GM12892 (cell line): ENCODE measurements around the gene MAMLD1.
A peak's percentile ranks its signal among the peaks of the same experiment; 100 is the strongest.

ENCODE experiments used
- DNase-seq: peaks from one replicate; pipeline ENCODE4 v3.0.0; 2011; ENCODE audit not compliant: insufficient read length
- FAIRE-seq: peaks from 2 replicates; lab custom pipeline; 2011; peaks lifted over from hg19 to GRCh38; lab: Jason Lieb, UNC
- POLR2A ChIP-seq: IDR thresholded peaks from 2 replicates; pipeline ENCODE4 v1.6.1; 2011; ENCODE audit warnings: low read depth, low read length, control low read depth
- POLR2AphosphoS5 ChIP-seq: IDR thresholded peaks from 2 replicates; pipeline ENCODE4 v1.6.1; 2011; ENCODE audit warnings: low read depth, low read length, control low read depth
- TAF1 ChIP-seq: IDR thresholded peaks from 2 replicates; pipeline ENCODE4 v1.6.1; 2011; ENCODE audit warnings: low read depth, mild to moderate bottlenecking, control low read depth, low read length, borderline replicate concordance

MAMLD1 gene

GRCh38 chrX:150495496-150495895 is 132.4 kb downstream of the MAMLD1 start:
- TF ChIP-seq POLR2A, result no peak
- TF ChIP-seq POLR2AphosphoS5, result no peak
- no peak for TF ChIP-seq TAF1
- no peak for FAIRE-seq
- DNase-seq, result no peak

- FAIRE-seq (no peak), DNase-seq (no peak)
- TF ChIP-seq POLR2AphosphoS5 (no peak), TAF1 (no peak), POLR2A (no peak)
Measured at GRCh38 chrX:150499240-150499639, 136.1 kb downstream of the MAMLD1 start.

- DNase-seq, result no peak
- TF ChIP-seq POLR2AphosphoS5, result no peak
- no peak for TF ChIP-seq TAF1
- no peak for TF ChIP-seq POLR2A
- no peak for FAIRE-seq
Measured at GRCh38 chrX:150502091-150502490, 139.0 kb downstream of the MAMLD1 start.

- no peak for TF ChIP-seq POLR2AphosphoS5
- no peak for TF ChIP-seq POLR2A
- TF ChIP-seq TAF1, result no peak
- FAIRE-seq (no peak), DNase-seq (no peak)
Measured at GRCh38 chrX:150502979-150503897, 140.1 kb downstream of the MAMLD1 start.

- TF ChIP-seq POLR2A (no peak), POLR2AphosphoS5 (no peak), TAF1 (no peak)
- FAIRE-seq (no peak), DNase-seq (no peak)
Measured at GRCh38 chrX:150503898-150504219, 140.7 kb downstream of the MAMLD1 start.

GRCh38 chrX:150504397-150505182 is 141.5 kb downstream of the MAMLD1 start:
- TF ChIP-seq POLR2A (no peak), TAF1 (no peak), POLR2AphosphoS5 (no peak)
- DNase-seq, result no peak
- no peak for FAIRE-seq

- TF ChIP-seq POLR2A, result no peak
- TF ChIP-seq TAF1, result no peak
- no peak for TF ChIP-seq POLR2AphosphoS5
- FAIRE-seq (no peak), DNase-seq (no peak)
Measured at GRCh38 chrX:150506020-150506419, 142.9 kb downstream of the MAMLD1 start.

GRCh38 chrX:150506486-150506885 is 143.4 kb downstream of the MAMLD1 start:
- DNase-seq (no peak), FAIRE-seq (peak; percentile 5)
- TF ChIP-seq POLR2A, result no peak
- no peak for TF ChIP-seq TAF1
- no peak for TF ChIP-seq POLR2AphosphoS5

GRCh38 chrX:150507251-150507856 is 144.2 kb downstream of the MAMLD1 start:
- DNase-seq (no peak), FAIRE-seq (no peak)
- TF ChIP-seq POLR2A (no peak), POLR2AphosphoS5 (no peak), TAF1 (no peak)

- TF ChIP-seq TAF1 (no peak), POLR2AphosphoS5 (no peak), POLR2A (no peak)
Measured at GRCh38 chrX:150508018-150508417, 144.9 kb downstream of the MAMLD1 start.

GRCh38 chrX:150508451-150509367 is 145.6 kb downstream of the MAMLD1 start:
- no peak for DNase-seq
- FAIRE-seq, result no peak
- TF ChIP-seq POLR2A, result no peak
- TF ChIP-seq TAF1, result no peak
- no peak for TF ChIP-seq POLR2AphosphoS5

More at GRCh38 chrX:150508018-150508417, 144.9 kb downstream of the MAMLD1 start:
- no peak for FAIRE-seq
- no peak for DNase-seq

GRCh38 chrX:150509703-150510102 is 146.6 kb downstream of the MAMLD1 start:
- no peak for DNase-seq
- no peak for TF ChIP-seq TAF1
- no peak for TF ChIP-seq POLR2AphosphoS5
- TF ChIP-seq POLR2A, result no peak
- FAIRE-seq, result no peak
